T-helper 1 cell treated with Interleukin-12 subunit alpha and Interleukin-12 subunit beta and Interleukin-4 antibody, amounts not matched to agents 30 ng/mL and 1 ng/mL, for 36 hours (primary cell): Measurements from ENCODE around the gene RBMS3. TPM values are rescaled to one million over a fixed set of nuclear protein-coding genes. Genes with fewer than 3 reads are reported as not detected.

Experiments
- intact Hi-C: fragments of 100-400 bp; cut with micrococcal nuclease; formaldehyde crosslinking; loops from one replicate; pipeline ENCODE4 v1.15.1; 2024
- total RNA-seq: library from RNA; stranded (reverse); gene quantifications from 2 replicates; pipeline ENCODE4 v1.2.3, GENCODE V29; 2022

RBMS3 gene
- total RNA-seq, 1 donor from 2014 or later = 4.1 TPM

DNA sequence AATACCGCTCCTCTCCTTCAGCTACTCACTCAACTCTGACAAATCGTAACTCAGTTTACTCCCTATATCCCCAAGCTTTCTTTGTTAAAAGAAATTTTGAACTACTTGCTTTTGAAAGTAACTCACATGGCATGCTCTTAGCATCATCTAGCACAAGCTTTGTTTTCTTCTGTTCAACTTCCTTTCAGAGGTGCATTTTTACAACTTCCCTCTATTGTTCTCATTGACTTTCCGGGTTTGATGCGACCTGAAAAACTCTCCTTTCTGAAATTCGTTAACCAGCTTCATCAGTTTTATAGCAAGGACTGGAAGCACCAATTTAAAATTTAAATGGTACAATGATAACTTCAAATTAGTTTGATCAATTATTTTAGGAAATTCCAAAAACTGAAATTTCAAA is 696.0 kb downstream of the RBMS3 start:
- intact Hi-C loops = no loop called here

DNA sequence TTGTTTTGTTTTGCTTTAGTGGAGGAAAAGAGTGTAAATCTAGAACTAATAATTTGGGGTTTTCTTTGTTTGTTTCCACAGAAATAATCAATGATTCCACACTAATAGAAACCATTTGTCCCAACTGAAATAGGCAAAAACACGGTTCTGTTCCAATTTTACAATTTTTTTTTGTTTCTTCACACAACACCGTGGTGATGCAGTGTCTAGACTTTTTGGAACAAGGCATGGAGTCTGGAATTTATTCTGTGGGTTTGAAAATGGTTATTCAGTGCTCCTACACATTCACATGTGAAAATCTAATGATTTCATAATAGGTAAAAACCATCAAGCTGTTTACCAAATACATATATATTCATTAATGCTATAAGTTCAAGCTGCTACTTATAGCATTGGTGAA is 696.5 kb downstream of the RBMS3 start:
- intact Hi-C loops = no loop called here

DNA sequence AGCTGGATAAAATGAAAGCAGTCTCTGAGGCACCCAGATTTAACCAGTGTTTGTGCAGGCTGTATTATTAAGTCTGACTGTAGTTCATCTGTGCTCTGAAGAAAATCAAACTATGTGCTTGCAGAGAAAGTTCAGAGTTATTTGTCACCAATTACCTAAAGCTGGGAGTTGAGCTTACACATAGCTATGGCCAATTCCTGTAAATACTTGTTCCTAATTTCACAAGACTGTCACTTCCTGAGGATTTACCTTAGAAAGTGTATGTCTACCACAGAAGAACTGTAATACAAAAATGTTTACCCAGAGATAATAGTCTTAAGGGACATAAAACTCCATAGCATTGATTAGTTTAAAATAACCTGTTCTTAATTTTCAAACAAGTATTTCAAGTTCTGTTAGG is 697.2 kb downstream of the RBMS3 start:
- intact Hi-C loops = no loop called here

GRCh38 chr3:29991198-29991597 is 710.3 kb downstream of the RBMS3 start:
- intact Hi-C loops = no loop called here

- intact Hi-C loops = no loop called here
These were observed 721.9 kb downstream of the RBMS3 start for GRCh38 chr3:30002797-30003196.

DNA sequence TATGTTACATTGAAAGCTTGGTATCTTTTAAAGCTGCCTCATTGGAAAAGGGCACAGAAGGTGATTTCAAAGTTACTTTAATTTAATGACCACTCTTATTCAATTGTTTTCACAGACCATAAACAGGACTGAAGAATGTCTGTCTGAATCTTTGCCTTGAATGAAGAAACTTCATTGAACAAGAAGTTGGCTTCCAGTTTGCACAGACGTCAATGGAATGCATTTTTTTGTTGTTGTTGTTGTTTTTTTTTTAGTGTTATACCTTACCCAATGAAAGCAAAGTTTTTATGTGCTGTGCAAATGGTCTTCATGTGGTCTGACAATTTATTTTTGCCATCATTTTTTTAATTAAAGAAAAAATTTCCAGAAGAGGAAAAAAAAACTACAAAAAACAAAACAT is 722.9 kb downstream of the RBMS3 start:
- intact Hi-C loops = no loop called here

DNA sequence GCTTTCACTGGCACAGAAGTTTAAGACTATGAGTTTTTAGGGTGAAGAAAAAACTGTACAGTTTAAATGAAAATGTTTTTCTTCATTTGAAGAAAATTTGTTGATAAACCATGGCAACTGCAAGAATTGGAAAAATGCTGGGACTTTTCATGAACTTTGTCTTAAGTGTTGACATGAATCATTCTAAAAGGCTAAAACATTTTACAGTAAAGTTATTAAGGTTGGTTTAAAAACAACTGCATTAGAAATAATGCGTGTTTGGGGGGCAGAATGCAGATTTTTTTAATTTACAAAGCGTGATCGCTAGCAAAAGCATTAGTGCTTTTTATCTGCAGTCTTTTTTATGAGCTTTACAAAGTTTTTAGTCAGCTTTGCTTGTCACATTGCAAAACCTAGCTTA is 723.6 kb downstream of the RBMS3 start:
- intact Hi-C loops = no loop called here

DNA sequence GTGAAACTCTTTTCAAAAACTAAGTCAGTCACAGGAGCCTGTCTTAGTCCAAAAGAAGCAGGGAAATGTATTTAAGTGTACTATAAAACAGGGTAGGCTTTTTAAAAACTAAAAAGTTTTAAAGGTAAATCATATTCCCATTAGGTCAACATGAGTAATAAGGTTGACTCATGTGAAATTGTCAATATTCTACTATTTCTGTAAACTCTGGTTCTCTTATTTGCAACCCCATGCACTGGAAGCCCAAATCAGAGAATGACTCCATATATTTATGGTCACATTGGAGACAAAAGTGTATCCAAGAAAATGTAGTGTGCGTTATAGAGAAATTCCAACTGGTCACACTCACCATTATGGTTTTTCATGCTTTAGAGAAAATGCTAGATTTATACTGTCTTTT is 725.2 kb downstream of the RBMS3 start:
- intact Hi-C loops = no loop called here

GRCh38 chr3:30007668-30008067 is 726.8 kb downstream of the RBMS3 start:
- intact Hi-C loops = no loop called here

DNA sequence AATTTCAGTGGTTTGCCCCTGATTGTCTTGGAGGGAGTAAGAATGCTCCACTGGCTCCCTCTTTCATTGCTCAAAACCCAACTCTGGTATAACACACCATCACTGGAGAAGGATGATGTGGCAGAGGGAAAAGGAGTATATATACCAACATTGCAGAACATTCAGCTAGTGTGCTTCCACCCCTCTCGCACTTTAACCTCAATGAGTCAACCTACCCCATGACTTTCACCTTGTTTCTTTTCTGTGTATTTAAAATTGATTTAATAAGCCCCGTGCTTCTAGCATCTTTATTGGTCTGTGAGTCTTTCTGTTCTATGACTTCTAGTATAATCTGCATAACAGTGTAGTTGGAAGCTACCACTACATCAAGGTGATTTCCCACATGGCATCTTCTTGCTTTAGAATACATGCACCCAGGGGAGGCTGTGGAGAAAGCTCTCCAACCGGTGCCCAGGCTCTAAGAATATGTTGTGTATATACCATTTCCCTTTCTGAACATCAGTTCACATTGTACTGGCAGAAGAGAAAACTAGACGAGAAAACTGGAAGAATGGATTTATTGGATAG is 730.4 kb downstream of the RBMS3 start:
- intact Hi-C loops = no loop called here

- intact Hi-C loops = loop anchor here (1.0 to 2.0 kb wide), 5 partner anchors 186 to 1119 kb away; no protein-coding TSS in a partner anchor
These were observed 732.2 kb downstream of the RBMS3 start for GRCh38 chr3:30012941-30013543.

GRCh38 chr3:30017901-30018300 is 737.0 kb downstream of the RBMS3 start:
- intact Hi-C loops = no loop called here

DNA sequence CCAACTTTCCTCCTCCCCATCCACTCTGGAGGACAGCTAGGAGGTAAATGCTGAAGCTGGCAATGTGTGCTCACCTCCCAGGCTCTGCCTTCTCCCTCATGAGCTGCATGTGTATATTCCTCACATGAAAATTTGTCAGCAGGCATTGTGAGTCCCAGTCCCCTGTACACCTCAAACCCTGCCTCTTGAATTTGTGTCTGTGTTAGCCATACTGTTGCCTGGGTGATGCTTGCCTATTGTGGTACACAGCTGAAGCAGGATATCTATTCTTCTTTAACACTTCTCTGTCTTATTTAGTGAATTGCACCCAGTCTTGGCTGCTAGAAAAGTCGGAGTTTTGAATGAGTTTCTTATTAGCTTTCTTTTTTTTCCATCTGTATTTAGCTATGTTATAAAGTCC is 739.5 kb downstream of the RBMS3 start:
- intact Hi-C loops = no loop called here

GRCh38 chr3:30024466-30024865 is 743.6 kb downstream of the RBMS3 start:
- intact Hi-C loops = no loop called here

GRCh38 chr3:30026851-30027250 is 746.0 kb downstream of the RBMS3 start:
- intact Hi-C loops = no loop called here

DNA sequence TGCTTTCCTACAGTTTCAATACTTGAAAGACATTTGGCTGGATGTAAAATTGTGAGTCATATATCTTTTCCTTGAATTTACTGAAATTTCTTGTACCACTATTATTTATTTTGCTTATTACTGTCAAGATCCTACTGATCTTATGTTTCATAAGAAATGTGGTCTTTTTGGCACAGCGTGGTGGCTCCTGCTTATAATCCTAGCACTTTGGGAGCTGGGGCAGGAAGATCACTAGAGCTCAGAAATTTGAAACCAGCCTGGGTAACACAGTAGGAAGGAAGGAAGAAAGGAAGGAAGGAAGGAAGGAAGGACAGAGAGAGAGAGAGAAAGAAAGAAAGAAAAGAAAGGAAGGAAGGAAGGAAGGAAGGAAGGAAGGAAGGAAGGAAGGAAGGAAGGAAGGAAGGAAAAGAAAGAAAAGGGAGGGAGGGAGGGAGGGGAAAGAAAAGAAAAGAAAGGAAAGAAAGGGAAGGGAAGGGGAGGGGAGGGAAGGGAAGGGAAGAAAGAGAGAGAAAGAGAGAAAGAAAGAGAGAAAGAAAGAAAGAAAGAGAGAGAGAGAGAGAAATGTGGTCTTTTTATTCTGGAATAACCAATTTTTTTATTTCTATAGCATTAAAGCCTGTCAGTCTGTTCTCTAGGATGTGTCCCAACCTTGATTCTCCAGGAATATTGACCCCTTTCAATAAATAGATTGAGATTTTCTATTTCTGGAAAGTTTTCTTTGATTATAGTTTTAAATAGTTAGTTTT is 753.5 kb downstream of the RBMS3 start:
- intact Hi-C loops = no loop called here

GRCh38 chr3:30035935-30036567 is 755.2 kb downstream of the RBMS3 start:
- intact Hi-C loops = no loop called here

GRCh38 chr3:30040126-30040525 is 759.3 kb downstream of the RBMS3 start:
- intact Hi-C loops = loop anchor here (1.0 to 10.0 kb wide), 4 partner anchors 26 to 1655 kb away; no protein-coding TSS in a partner anchor

DNA sequence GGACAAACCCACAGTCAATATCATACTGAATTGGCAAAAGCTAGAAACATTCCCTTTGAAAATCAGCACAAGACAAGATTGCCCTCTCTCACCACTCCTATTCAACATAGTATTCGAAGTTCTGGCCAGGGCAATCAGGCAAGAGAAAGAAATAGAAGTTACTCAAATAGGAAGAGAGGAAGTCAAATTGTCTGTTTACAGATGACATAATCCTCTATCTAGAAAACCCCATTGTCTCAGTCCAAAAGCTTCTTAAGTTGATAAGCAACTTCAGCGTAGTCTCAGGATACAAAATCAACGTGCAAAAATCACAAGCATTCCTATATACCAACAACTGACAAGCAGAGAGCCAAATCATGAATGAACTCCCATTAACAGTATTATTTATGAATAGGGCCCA is 760.6 kb downstream of the RBMS3 start:
- intact Hi-C loops = loop anchor here (5.0 to 10.0 kb wide), 3 partner anchors 276 to 1653 kb away; no protein-coding TSS in a partner anchor

DNA sequence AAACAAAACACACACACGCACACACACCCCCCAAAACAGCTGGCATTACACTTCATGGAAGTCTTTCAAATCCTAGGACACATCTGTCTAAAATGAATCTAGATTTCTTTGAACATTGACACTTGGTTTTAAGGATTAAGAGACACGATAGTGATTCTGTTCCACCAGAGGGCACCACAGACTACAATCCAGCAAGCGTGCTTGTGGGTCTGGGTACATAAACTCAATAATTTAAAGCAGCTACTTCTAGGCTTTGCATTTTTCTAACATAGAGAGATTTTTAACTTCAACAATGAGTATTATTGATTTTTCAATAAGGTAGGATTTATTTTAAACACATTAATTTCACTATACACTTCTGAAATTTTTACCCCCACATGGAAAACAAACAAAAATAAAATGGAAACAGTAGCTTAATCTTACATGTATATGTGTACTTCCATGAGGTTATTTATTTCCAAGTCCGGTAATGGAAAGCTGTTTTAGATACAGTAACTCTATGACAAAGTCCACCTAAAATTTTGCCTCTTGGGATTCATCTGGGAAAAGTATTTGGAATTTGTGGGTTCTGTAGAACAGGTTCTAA is 761.5 kb downstream of the RBMS3 start:
- intact Hi-C loops = loop anchor here (1.0 to 10.0 kb wide), 11 partner anchors 71 to 1652 kb away; no protein-coding TSS in a partner anchor

- intact Hi-C loops = loop anchor here (1.0 to 10.0 kb wide), 11 partner anchors 70 to 1652 kb away; no protein-coding TSS in a partner anchor
These were observed 762.2 kb downstream of the RBMS3 start for GRCh38 chr3:30042916-30043555.
